SK-N-MC (cell line): ENCODE results near the gene SYTL3.

Source experiments
- EZH2 ChIP-seq: fragments of 200-600 bp; sonication (generic); IDR thresholded peaks from one replicate; pipeline ENCODE4 v1.6.1; 2017; ENCODE audit warnings: antibody characterized with exemption
- FOXP2 ChIP-seq: optimal IDR thresholded peaks from 2 replicates; pipeline ENCODE3; 2011; ENCODE audit warnings: mild to moderate bottlenecking, moderate library complexity; ENCODE audit not compliant: insufficient read depth; ENCODE audit errors: extremely low read length, control extremely low read depth
- POLR2AphosphoS5 ChIP-seq: IDR thresholded peaks from 2 replicates; pipeline ENCODE4 v1.6.1; 2012; ENCODE audit warnings: mild to moderate bottlenecking, low read depth, low read length, borderline replicate concordance

- TF ChIP-seq EZH2 (no peak), POLR2AphosphoS5 (no peak), FOXP2 (no peak)
These were observed 42.9 kb upstream of the SYTL3 start for GRCh38 chr6:158606935-158607334.
